ENCODE results near the gene PKN2. TPM values are rescaled to one million over a fixed set of nuclear protein-coding genes. Genes with fewer than 3 reads are reported as not detected.

PKN2 gene
- total and polyA plus RNA-seq, 2 donors (not counting 1 experiment from before 2014, with no cell fraction given): 11.9 to 51.6 TPM

GRCh38 chr1:88753506-88753905 is 69.4 kb downstream of the PKN2 start:
- no CpG with 5 or more reads among the region's 6 CpGs for WGBS (ENCODE audit: insufficient coverage)
- no peak overlapping the region for H3K4me3 Mint-ChIP-seq
- H3K4me1 Mint-ChIP-seq: no peaks in the 10 kb centered on the region
- TF ChIP-seq EZH2 (IDR thresholded peaks at IDR 0.05; ENCODE audit: borderline replicate concordance, insufficient read depth, low read depth, low read length, poor library complexity, severe bottlenecking) (no peak), CTCF (IDR thresholded peaks at IDR 0.05) (no peak)
- Histone ChIP-seq H3K27me3 (replicated peaks in 1 of 4; ENCODE audit: control extremely low read depth in 1 of 4, control insufficient read depth in 3 of 4, insufficient read depth in 4 of 4, low read length in 3 of 4) (no peaks in the 10 kb centered on the region), H3K9ac (ENCODE audit: low read length) (no peak overlapping the region), H3K4me3 (ENCODE audit: control extremely low read depth in 1 of 5, extremely low read depth in 1 of 5, insufficient read depth in 1 of 5, low read depth in 2 of 5, low read length in 4 of 5) (no peak overlapping the region), H3K9me3 (ENCODE audit: control extremely low read depth in 1 of 3, control insufficient read depth in 2 of 3, insufficient read depth in 1 of 3, low read length in 2 of 3) (no peaks in the 10 kb centered on the region), H3K27ac (ENCODE audit: low read length in 2 of 2) (no peak overlapping the region), H2AFZ (ENCODE audit: insufficient read depth, low read depth, low read length, poor library complexity, severe bottlenecking) (no peak overlapping the region), H3K36me3 (replicated peaks in 1 of 2; ENCODE audit: control extremely low read depth in 1 of 2, control insufficient read depth in 1 of 2, extremely low read depth in 1 of 2, insufficient read depth in 2 of 2, low read length in 1 of 2) (peaks cover 7% of the 10 kb centered on the region in 2 experiments), H3K4me1 (ENCODE audit: control insufficient read depth in 2 of 2, insufficient read depth in 2 of 2, low read length in 2 of 2) (no peaks in the 10 kb centered on the region), H3K79me2 (ENCODE audit: control insufficient read depth, insufficient read depth, low read length) (peaks cover 2% of the 10 kb centered on the region), H4K20me1 (ENCODE audit: control insufficient read depth, insufficient read depth, low read length, poor library complexity, severe bottlenecking) (no peaks in the 10 kb centered on the region), H3K4me2 (replicated peaks; ENCODE audit: low read depth, low read length, poor library complexity, severe bottlenecking) (no peak overlapping the region)
- intact Hi-C loops (cut with micrococcal nuclease): no loop called here
- DNase-seq: no peak
- CTCF ChIA-PET: no interaction called here
- POLR2A ChIA-PET: no interaction called here
- ATAC-seq (ENCODE audit: low read depth): no peak
- H3K27me3 Mint-ChIP-seq: no peaks in the 10 kb centered on the region
- no peak overlapping the region for H3K27ac Mint-ChIP-seq
- no peaks in the 10 kb centered on the region for H3K9me3 Mint-ChIP-seq (ENCODE audit: insufficient read depth)

- H3K9me3 ChIP-seq (ENCODE audit: control extremely low read depth in 1 of 3, control insufficient read depth in 2 of 3, insufficient read depth in 1 of 3, low read length in 2 of 3): no peaks in the 10 kb centered on the region
- TF ChIP-seq CTCF (IDR thresholded peaks at IDR 0.05) (no peak), EZH2 (IDR thresholded peaks at IDR 0.05; ENCODE audit: borderline replicate concordance, insufficient read depth, low read depth, low read length, poor library complexity, severe bottlenecking) (no peak)
- no peak overlapping the region for H3K4me2 ChIP-seq (replicated peaks; ENCODE audit: low read depth, low read length, poor library complexity, severe bottlenecking)
- H3K4me3 Mint-ChIP-seq: no peak overlapping the region
- WGBS (ENCODE audit: insufficient coverage): 89% methylated on average over 1 of the region's 1 CpG
- H4K20me1 ChIP-seq (ENCODE audit: control insufficient read depth, insufficient read depth, low read length, poor library complexity, severe bottlenecking): no peaks in the 10 kb centered on the region
- ChIA-PET CTCF (interaction anchor here (1.6 kb wide), 1 partner anchor 110 kb away, joined by 3 read pairs; no protein-coding TSS in a partner anchor), POLR2A (no interaction called here)
- no peaks in the 10 kb centered on the region for H3K4me1 ChIP-seq (ENCODE audit: control insufficient read depth in 2 of 2, insufficient read depth in 2 of 2, low read length in 2 of 2)
- H3K36me3 ChIP-seq (replicated peaks in 1 of 2; ENCODE audit: control extremely low read depth in 1 of 2, control insufficient read depth in 1 of 2, extremely low read depth in 1 of 2, insufficient read depth in 2 of 2, low read length in 1 of 2): peaks cover 0 to 29% of the 10 kb centered on the region in 2 experiments
- DNase-seq (no peak), ATAC-seq (ENCODE audit: low read depth) (no peak)
- H2AFZ ChIP-seq (ENCODE audit: insufficient read depth, low read depth, low read length, poor library complexity, severe bottlenecking): no peak overlapping the region
- no peak overlapping the region for H3K27ac Mint-ChIP-seq
- no peak overlapping the region for H3K9ac ChIP-seq (ENCODE audit: low read length)
- H3K27me3 Mint-ChIP-seq: no peaks in the 10 kb centered on the region
- peaks cover 8% of the 10 kb centered on the region for H3K79me2 ChIP-seq (ENCODE audit: control insufficient read depth, insufficient read depth, low read length)
- no peaks in the 10 kb centered on the region for H3K27me3 ChIP-seq (replicated peaks in 1 of 4; ENCODE audit: control extremely low read depth in 1 of 4, control insufficient read depth in 3 of 4, insufficient read depth in 4 of 4, low read length in 3 of 4)
- intact Hi-C loops (cut with micrococcal nuclease): no loop called here
- H3K9me3 Mint-ChIP-seq (ENCODE audit: insufficient read depth): no peaks in the 10 kb centered on the region
- H3K4me1 Mint-ChIP-seq: peaks cover 4% of the 10 kb centered on the region
- no peak overlapping the region for H3K4me3 ChIP-seq (ENCODE audit: control extremely low read depth in 1 of 5, extremely low read depth in 1 of 5, insufficient read depth in 1 of 5, low read depth in 2 of 5, low read length in 4 of 5)
- no peak overlapping the region for H3K27ac ChIP-seq (ENCODE audit: low read length in 2 of 2)
Observed at GRCh38 chr1:88763649-88764406, 79.8 kb downstream of the PKN2 start.
